HG03469 (cell line): ENCODE results near the gene RIMBP2.

Experiments used
- ATAC-seq: cut with Tn5 transposase; IDR thresholded peaks from one replicate; pipeline ENCODE4 v1.9.1; 2021; ENCODE audit warnings: mild to moderate bottlenecking, moderate library complexity, moderate number of reproducible peaks; ENCODE audit not compliant: unreplicated experiment

RIMBP2 gene

DNA sequence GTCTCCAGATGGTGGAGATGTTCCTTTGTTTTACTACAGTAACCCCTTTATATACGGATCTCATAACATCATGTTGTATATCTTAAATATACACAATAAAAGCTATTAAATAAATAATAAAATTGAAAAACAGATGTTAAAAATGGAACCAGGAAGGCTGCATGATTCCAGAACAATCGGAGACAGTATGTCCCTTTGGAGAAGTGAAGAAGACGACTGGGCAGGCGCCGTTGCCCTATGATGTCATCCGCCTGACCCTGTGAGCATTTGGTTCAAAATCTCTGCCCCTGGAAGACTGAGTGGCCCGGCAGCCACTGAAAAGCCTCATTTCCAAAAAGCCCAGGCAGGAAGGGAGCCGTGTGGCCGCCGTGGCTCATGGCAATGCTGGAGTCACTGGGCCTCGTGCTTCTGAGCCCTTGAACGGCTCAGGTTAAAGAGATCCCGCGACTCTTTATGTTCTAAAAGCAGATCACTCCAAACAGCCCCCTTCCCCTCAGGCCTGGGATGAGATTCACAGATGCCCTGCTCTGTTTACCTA, 30.8 kb downstream of the RIMBP2 start:
- no peak for ATAC-seq

DNA sequence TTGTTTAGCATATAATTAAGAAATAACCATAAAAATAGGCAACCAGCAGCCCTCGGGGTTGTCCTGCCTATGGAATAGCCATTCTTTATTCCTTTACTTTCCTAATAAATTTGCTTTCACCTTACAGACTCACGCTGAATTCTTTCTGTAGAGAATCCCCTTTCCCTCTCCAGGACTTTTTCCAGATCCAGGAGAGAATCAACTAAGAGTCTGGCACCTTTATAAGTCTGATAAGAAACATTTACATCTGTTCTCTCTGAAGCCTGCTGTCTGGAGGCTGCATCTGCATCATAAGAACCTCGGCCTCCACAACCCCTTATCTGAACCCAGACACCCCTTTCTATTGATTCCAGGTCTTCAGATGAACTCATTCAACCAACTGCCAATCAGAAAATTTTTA, 32.3 kb downstream of the RIMBP2 start:
- no peak for ATAC-seq

DNA sequence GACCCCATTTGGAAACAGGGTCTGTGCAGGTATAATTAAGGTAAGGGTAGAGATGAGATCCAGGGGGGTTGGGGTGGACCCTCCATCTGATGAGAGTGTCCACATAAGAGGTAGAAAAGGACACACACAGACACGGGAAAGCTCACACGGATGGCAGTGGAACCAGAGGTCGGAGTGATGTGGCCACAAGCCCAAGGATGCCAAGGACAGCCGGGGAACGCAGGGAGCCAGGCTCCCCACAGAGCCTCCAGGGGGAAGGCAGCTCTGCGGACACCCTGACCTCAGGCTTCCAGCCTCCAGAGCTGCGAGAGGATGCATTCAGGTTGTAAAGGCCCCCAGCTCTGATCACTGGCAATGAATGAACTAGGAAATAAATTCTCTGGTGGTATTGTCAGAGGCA, 33.0 kb downstream of the RIMBP2 start:
- ATAC-seq, result no peak

DNA sequence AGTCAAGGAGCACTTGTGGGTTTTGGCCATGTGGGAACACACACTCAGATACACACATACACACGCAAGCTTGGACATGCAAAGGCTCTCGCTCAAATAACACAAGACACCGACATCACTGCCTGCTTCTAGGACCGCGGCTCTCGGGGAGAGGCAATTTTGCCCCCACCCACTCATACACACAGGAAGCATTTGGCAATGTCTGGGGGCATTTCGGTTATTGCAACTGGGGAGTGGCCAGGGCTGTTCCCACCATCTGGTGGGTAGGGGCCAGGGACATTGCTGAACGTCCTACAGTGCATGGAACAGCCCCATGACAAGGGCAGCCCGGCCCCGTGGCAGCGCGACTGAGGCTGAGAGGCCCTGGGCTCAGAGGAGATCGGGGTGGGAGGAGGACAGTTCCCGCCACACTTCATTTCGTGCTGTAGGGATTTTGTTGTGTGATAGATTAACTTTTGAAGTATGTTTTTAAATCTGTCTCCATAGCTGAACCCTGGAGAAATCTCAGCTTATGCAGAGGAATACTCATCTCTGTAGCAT, 35.6 kb downstream of the RIMBP2 start:
- ATAC-seq, result no peak

DNA sequence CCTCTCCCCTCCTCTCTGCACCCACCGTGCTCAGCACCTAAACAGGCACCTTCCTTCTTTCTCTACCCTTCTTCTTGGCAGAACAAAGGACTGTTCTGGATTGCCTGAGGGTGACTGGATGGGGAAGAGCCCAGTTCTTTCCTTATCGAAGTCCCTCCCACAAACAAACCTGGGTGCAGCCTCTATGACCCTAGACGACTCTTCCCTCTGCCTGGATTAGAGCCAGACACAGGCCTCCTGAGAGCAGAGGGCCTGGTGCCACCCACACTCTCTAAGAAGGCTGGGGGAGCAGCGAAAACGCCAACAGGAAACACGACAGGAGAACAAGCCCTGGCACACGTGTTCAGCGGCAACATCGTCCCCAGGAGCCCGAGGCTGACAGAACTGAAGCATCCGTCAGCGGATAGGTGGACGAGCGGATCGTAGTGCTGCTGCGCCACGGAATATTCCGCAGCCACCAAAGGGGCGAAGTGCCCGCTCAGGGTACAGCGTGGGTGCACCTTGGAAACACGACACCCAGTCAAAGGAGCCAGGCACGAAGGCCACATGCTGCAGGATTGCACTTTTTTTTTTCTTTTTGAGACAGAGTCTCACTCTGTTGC, 38.0 kb downstream of the RIMBP2 start:
- no peak for ATAC-seq

DNA sequence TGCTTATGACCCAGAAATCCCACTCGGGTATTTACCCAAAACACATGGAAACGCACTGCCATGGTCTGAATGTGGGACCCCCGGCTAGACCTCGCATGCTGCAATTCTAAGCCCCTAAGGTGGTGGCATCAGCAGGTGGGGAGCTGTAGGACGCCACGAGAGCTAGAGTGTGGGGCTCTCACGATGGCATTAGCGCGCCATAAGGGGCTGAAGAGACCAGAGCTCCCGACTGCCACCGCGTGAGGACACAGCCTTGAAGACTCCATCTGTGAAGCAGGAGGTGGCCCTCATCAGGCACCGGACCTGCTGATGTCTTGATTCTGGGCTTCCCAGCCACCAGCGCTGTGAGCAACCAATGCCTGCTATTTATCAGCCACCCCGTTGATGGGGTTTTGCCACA, 40.3 kb downstream of the RIMBP2 start:
- ATAC-seq, result no peak

DNA sequence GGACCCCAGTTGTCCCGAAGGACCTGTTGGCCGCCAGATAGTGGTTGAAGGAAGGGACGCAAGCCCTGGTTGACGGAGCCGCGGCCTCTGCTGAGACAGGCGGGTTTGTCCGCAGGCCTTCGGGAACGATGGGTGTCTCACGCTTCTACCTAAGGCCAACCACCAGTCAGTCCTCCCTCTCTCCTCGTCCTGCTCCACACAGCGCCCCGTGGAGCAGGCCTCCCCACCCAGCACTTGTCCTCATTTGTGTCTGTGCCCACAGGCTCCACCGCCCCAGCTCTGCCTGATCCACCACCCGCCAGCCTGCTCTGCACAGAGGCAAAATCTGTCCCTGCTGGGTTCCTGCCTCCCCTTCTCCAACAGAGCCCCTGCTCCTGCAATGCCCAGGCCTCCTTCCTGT, 41.0 kb downstream of the RIMBP2 start:
- ATAC-seq, result no peak

DNA sequence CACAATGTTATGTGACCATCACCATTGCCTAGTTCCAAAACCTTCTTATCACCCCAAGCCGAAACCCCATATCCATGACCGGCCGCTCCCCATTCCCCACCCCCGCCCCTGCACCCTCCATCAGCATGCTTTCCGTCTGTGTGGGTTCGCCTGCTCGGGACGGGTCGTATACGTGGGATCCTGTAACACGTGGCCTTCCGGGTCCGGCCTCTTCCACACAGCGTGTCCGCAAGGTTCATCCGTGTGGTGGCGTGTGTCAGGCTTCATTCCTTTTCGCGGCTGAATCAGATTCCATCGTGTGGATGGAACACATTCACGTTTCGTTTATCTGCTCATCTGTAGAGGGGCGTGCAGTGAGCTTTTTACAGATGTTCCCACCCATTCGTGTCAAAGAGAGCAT, 41.4 kb downstream of the RIMBP2 start:
- no peak for ATAC-seq

DNA sequence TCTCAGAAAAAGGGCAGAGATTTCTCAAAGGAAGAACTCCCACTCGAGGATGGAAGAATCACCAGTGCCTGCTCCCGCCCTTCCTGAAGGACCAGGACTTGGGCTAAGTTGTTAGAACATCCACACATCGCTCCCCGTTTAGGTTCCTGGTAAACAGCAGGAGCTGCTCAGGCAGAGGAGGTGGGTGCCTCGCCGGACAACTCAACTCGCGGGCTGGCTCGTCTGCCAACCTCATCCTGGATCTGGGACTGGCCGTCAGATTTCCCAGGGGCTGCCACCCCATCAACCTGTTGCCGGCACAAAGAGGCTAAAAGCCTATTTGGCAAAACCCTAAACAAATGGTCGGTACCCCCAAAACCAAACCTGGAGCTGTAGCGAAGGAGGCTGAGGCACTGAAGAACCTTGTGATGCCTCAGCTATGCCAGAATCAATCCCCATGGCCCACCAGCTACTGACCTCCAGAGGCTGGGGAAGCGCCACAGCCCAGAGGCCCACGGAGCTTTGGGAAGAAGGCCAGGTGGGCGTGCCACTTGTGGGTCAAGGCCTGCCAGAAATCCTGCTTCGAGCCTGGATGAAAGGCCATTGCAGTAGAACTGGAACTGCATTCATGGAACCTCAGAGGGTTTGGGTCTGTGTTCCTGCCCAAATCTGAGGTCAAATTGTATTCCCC, 42.9 kb downstream of the RIMBP2 start:
- ATAC-seq, result no peak

DNA sequence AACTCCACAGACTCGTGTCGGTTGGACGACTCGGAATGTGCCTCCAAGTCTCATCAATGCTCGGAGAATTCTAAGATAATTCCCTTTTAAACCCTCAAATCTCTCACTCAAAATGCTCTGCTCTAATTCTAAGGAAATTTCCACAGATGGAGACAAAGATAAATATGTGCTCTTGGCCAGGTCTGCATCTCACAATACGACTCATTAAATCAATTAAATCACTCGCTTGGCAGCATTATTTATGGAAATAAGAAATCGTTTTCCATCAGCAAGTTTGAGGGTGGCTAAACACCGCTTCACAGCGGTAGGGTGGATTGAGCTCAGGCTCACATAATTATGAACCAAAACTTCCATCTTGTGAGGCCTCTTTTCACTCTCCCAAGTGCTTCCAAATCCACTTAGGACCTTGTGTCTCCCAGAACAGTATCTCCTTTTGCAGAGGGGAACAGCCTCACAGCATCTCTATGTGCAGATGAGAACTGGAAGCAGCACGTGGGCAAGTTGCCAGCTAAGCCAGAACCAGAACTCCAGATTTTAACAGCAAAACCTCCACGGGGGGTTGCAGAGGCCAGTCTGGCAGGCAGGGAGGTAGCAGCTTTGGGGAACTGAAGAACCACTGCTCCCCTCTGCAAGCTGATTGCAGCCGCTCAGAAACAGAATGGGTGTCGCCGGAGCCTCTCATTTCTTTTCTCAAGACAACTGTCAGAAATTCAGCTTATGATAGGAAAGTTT, 43.8 kb downstream of the RIMBP2 start:
- no peak for ATAC-seq

DNA sequence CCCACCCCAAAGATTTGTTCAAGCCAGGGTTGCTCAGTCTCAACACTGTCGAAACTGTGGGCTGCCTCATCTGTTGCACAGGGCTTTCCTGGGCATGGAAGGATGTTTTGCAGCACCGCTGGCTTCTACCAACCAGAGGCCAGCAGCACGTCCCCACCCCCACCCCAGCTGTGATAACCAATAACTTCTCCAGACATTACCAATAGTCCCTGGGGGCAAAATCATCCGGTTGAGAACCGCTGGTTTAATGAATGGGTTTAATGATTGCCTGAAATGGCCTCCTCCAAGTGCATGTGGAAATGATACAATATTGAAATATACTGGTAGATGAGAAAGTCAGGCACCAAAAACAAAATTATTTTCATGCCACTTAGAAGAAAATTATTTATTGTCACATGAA, 44.5 kb downstream of the RIMBP2 start:
- ATAC-seq, result no peak

DNA sequence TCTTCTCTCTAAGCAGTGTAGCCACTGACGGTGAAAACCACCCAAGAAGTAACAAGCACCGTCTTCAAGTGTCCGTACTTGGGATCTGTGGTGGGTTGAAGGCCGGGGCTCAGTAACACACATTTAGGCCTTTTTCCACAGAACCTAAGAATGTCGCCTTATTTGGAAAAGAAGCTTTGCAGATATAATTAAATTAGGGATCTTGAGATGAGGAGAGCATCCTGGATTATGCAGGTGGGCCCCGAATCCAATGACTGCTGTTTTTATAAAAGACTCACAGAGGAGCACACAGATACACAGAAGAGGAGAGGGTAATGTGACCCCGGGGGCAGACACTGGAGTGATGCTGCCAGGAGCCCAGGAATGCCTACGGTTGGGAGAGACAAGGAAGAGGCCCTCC, 46.3 kb downstream of the RIMBP2 start:
- ATAC-seq, result no peak

DNA sequence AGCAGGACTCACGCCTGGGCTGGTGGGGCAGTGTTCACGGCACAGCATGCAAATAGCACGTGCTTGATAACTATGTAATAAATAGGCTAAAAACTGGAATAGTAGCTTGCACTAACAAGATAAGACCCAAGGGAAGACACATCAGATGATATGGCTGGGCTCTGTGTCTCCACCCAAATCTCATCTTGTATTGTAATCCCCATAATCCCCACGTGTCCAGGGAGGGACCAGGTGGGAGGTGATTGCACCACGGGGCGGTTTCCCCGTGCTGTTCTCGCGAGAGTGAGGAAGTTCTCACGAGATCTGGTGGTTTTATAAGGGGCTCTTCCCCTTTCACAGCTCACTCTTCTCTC, 46.9 kb downstream of the RIMBP2 start:
- no peak for ATAC-seq

DNA sequence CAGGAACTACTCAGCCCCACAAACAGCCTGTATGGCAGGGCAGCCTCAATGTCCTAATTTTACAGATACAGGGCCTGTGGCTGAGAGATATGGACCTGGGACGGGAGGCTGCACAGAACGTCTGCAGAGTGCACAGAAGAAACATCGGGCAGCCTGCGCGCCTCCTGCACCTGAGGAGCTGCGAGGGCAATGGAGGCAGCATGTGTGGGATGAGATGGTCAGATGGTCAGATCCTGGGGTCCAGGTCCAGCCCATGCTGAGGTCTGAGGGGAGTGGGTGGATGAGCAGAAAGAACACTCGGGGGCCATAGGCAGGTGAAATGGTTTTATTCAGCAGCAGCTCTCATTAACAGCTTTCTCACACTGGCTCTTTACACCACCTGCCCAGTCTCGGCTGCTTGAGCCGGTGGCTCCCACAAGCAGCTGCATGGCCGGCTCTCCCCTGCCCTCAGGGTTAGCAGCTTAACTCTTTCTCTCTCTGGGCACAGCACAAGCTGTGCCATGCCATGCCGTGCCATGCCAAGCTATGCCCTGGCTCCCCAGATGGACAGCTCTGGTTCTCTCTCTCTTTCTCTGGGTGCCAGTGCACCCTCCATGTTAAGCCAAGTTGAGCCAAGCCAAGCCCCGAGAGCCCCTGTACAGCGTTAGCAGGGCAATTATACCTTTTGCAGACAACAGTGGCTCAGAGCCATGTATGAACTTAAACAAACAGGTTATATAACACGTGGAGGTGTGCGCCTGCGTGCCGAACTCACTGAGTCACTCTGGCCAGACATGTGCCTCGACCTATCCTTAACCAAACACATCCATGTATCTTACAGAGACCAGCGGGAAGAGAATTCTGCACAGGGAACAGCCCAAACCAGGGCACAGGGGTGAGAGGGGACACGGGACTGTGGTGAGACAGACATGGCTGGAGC, 47.6 kb downstream of the RIMBP2 start:
- no peak for ATAC-seq

DNA sequence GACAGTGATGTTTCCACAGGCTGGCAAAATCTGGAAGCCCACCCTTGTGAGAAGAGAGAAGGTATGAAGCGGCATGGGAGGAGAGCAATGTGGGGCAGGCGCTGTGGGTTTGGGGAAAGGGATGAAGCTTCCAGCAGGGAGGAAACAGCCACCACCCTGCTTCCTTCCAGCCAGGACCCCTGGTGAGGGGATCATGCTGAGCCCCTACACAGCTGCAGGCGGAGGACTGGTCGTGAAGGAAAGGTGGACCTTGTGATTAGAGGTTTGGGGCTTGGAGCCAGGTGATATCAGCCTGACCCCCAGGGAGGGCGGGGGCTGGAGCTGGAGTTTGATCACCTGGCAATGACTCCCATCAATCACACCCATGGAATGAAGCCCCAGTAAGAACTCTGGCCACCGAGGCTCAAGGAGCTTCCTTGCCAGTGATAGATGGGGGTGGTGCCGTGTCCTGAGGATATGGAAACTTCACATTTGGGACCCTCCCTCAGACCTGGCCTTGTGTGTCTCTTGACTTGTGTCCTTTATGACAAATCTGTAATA, 48.6 kb downstream of the RIMBP2 start:
- ATAC-seq, result no peak

DNA sequence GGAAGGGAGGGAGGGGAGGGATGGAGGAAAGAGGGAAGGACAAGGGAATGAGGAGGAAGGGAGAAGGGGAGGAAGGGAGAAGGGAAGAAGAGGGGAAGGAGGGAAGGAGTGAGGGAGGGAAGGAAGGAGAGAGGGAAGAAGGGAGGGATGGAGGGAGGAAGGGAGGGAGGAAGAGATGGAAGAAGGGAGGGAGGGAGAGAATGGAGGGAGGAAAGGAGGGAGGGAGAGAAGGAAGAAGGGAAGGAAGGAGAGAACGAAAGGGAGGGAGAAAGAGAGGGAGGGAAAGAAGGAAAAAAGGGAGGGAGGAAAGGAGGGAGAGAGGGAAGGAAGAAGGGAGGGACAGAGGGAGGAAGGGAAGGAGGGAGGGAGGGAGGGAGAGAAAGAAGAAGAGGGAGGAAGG, 49.5 kb downstream of the RIMBP2 start:
- no peak for ATAC-seq

DNA sequence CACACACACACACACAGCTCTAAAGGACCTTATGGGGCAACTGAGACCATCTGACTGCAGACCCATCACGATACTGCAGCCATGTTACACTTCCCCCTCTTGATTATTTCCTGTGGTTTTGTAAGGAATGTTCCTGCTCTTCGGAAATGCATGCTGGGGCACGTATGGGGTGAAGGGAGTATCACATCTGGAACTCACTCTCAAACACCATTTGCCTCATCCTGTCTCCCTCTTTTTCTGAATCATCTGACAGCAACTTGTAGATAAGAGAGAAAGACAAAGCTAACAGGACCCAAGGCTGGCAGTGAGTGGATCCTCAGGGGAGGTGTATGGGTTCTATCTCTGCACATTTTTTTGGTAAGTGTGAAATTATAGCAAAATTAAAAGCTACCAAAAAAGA, 50.3 kb downstream of the RIMBP2 start:
- no peak for ATAC-seq

DNA sequence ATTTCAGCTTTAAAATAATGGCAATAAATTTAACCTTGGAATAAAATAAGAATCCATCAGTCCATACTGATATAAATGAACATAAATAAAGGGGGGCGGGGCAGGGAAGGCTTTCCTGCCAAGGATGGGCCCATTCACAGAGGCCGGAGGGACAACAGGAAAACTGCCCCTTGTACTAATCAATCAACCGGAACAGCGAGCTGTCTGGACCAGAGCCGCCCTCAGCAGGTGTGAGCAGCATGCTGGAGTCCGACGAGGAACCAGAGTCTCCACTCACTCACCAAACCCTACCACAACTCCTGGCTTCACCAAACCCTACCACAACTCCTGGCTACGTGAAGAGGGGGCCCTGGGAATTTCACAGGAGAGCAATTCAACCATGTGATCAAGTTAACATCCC, 51.3 kb downstream of the RIMBP2 start:
- no peak for ATAC-seq

DNA sequence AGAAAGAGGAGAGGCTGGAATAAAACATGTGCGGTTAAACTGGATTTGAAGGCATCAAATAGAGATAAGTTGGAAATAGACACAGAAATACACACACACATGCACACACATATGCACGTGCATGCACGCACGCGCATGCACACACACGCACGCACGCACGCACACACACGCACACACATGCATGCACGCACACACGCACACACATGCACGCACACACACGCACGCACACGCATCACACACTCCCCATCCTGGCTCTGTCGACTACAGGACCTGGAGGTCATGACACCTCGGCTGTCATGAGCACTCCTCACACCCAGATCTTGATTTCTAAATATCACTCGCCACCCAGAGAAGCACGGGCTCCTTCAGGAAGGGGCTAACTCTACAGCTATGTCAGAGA, 51.8 kb downstream of the RIMBP2 start:
- ATAC-seq, result no peak

DNA sequence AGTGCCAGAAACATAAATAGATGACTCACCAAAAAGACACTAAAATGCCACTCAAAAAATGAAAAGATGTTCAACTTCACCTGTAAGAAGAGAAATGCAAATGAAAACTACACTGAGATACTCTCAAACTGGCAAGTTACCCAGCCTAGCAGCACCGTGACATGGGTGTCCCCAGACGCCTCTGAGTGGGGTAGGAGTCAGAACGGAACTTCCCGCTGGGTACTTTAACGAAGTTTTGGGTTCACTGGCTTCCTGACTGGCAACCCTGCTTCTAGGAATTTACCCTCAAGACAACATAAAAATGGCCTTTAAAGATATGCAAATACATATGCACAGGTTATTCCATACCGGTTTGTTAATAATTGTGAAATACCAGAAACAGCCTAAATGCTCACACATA, 52.6 kb downstream of the RIMBP2 start:
- no peak for ATAC-seq
